SK-N-MC (cell line): ENCODE results near the gene E2F1.
A peak's percentile ranks its signal among the peaks of the same experiment; 100 is the strongest.

Source experiments
- DNase-seq: peaks from one replicate; pipeline ENCODE4 v3.0.0-alpha.2; 2011; ENCODE audit warnings: low read depth, low spot score
- H3K27ac ChIP-seq: fragments of 200-600 bp; sonication (generic); 2 replicates; pipeline ENCODE4 v1.5.1; 2016; ENCODE audit warnings: mixed run types
- H3K36me3 ChIP-seq: fragments of 200-600 bp; sonication (generic); 2 replicates; pipeline ENCODE4 v1.6.1; 2017; ENCODE audit warnings: antibody characterized with exemption, low read length, mixed read lengths; ENCODE audit not compliant: insufficient read depth
- H3K4me3 ChIP-seq: fragments of 200-600 bp; sonication (generic); 2 replicates; pipeline ENCODE4 v1.5.1; 2016
- H3K9ac ChIP-seq: fragments of 200-600 bp; sonication (generic); 2 replicates; pipeline ENCODE4 v1.8.0; 2017; ENCODE audit warnings: mixed run types, mixed read lengths; ENCODE audit not compliant: insufficient read length
- H3K9me3 ChIP-seq: fragments of 200-600 bp; sonication (generic); 2 replicates; pipeline ENCODE4 v1.6.1; 2017; ENCODE audit warnings: low read depth, mild to moderate bottlenecking, antibody characterized with exemption, low read length, moderate library complexity, mixed read lengths
- EZH2 ChIP-seq: fragments of 200-600 bp; sonication (generic); IDR thresholded peaks from one replicate; pipeline ENCODE4 v1.6.1; 2017; ENCODE audit warnings: antibody characterized with exemption
- FOXP2 ChIP-seq: optimal IDR thresholded peaks from 2 replicates; pipeline ENCODE3; 2011; ENCODE audit warnings: mild to moderate bottlenecking, moderate library complexity; ENCODE audit not compliant: insufficient read depth; ENCODE audit errors: extremely low read length, control extremely low read depth
- POLR2AphosphoS5 ChIP-seq: IDR thresholded peaks from 2 replicates; pipeline ENCODE4 v1.6.1; 2012; ENCODE audit warnings: mild to moderate bottlenecking, low read depth, low read length, borderline replicate concordance

The E2F1 gene

GRCh38 chr20:33686984-33687366 lies 790 bp upstream of the E2F1 start:
- Histone ChIP-seq H3K4me3 (peak overlapping the region; percentile 86), H3K27ac (no peak overlapping the region), H3K36me3 (0 out of 2 replicates have a peak, but pooled peaks cover 3% of the 10 kb centered on the region), H3K9me3 (no peaks in the 10 kb centered on the region), H3K9ac (no peak overlapping the region)
- no peak for DNase-seq
- TF ChIP-seq POLR2AphosphoS5 (no peak), FOXP2 (no peak), EZH2 (no peak)

GRCh38 chr20:33685328-33686099 lies 671 bp downstream of the E2F1 start:
- TF ChIP-seq EZH2 = no peak
- Histone ChIP-seq H3K36me3 (peaks cover 4% of the 10 kb centered on the region; the same call in 1 of the 2 replicates), H3K9me3 (no peaks in the 10 kb centered on the region), H3K4me3 (peak overlapping the region; percentile 86), H3K27ac (no peak overlapping the region), H3K9ac (peak overlapping the region; percentile 72)
- no peak for DNase-seq

GRCh38 chr20:33684533-33685327 lies 1.5 kb downstream of the E2F1 start:
- Histone ChIP-seq H3K36me3 (peaks cover 12% of the 10 kb centered on the region; the same call in 1 of the 2 replicates), H3K9ac (peak overlapping the region; percentile 72), H3K27ac (peak overlapping the region; percentile 33), H3K9me3 (no peaks in the 10 kb centered on the region), H3K4me3 (peak overlapping the region; percentile 86)
- DNase-seq = no peak
- no peak for TF ChIP-seq EZH2
- peak; percentile 30; the same call in 1 of the 2 replicates for TF ChIP-seq POLR2AphosphoS5
- peak; percentile 62 for TF ChIP-seq FOXP2

GRCh38 chr20:33681728-33682353 lies 4.3 kb downstream of the E2F1 start:
- H3K36me3 ChIP-seq = peaks cover 34% of the 10 kb centered on the region
- H3K4me3 ChIP-seq = no peak overlapping the region
- no peak for DNase-seq
- no peak for TF ChIP-seq FOXP2
- TF ChIP-seq POLR2AphosphoS5 = no peak
- TF ChIP-seq EZH2 = no peak
- H3K9ac ChIP-seq = no peak overlapping the region
- no peak overlapping the region for H3K27ac ChIP-seq
- no peaks in the 10 kb centered on the region for H3K9me3 ChIP-seq

- no peak overlapping the region for H3K9ac ChIP-seq
- H3K27ac ChIP-seq = no peak overlapping the region
- no peak for TF ChIP-seq POLR2AphosphoS5
These were observed 4.9 kb downstream of the E2F1 start for GRCh38 chr20:33681288-33681687.

GRCh38 chr20:33680686-33681085 lies 5.5 kb downstream of the E2F1 start:
- no peak for DNase-seq
- Histone ChIP-seq H3K36me3 (peaks cover 34% of the 10 kb centered on the region), H3K9ac (no peak overlapping the region), H3K4me3 (no peak overlapping the region), H3K27ac (peak overlapping the region; percentile 42), H3K9me3 (no peaks in the 10 kb centered on the region)
- TF ChIP-seq FOXP2 (no peak), EZH2 (no peak), POLR2AphosphoS5 (no peak)

More at GRCh38 chr20:33681288-33681687, 4.9 kb downstream of the E2F1 start:
- DNase-seq = no peak
- H3K4me3 ChIP-seq = no peak overlapping the region
- H3K36me3 ChIP-seq = peaks cover 34% of the 10 kb centered on the region
- no peaks in the 10 kb centered on the region for H3K9me3 ChIP-seq

- Histone ChIP-seq H3K36me3 (peaks cover 34% of the 10 kb centered on the region), H3K27ac (no peak overlapping the region), H3K4me3 (no peak overlapping the region), H3K9me3 (no peaks in the 10 kb centered on the region), H3K9ac (no peak overlapping the region)
- no peak for DNase-seq
- TF ChIP-seq POLR2AphosphoS5 (no peak; the same call in 1 of the 2 replicates), EZH2 (no peak), FOXP2 (no peak)
These were observed 6.3 kb downstream of the E2F1 start for GRCh38 chr20:33679758-33680485.

- 0 out of 2 replicates have a peak overlapping the region, but pooled peaks have one; percentile 36 for H3K27ac ChIP-seq
- peaks cover 34% of the 10 kb centered on the region for H3K36me3 ChIP-seq
- no peak overlapping the region for H3K4me3 ChIP-seq
- TF ChIP-seq POLR2AphosphoS5 = no peak
- no peak for TF ChIP-seq EZH2
- no peak for TF ChIP-seq FOXP2
- H3K9me3 ChIP-seq = no peaks in the 10 kb centered on the region
- no peak overlapping the region for H3K9ac ChIP-seq
- DNase-seq = no peak
These were observed 8.0 kb downstream of the E2F1 start for GRCh38 chr20:33677991-33678702.
